Superior temporal gyrus (tissue), 1 donor: ENCODE results near the gene CCDC112.
"Not testable (repeated sequence)": the region's sequence is repeated elsewhere in the genome, so short reads cannot be mapped to it uniquely, and the experiment has no call there.

Source experiments
- DNase-seq: peaks from one replicate; pipeline ENCODE4 v3.0.0-alpha.2; 2016; ENCODE audit errors: extremely low spot score

The CCDC112 gene, protein sequence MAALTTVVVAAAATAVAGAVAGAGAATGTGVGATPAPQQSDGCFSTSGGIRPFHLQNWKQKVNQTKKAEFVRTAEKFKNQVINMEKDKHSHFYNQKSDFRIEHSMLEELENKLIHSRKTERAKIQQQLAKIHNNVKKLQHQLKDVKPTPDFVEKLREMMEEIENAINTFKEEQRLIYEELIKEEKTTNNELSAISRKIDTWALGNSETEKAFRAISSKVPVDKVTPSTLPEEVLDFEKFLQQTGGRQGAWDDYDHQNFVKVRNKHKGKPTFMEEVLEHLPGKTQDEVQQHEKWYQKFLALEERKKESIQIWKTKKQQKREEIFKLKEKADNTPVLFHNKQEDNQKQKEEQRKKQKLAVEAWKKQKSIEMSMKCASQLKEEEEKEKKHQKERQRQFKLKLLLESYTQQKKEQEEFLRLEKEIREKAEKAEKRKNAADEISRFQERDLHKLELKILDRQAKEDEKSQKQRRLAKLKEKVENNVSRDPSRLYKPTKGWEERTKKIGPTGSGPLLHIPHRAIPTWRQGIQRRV

GRCh38 chr5:115296124-115297022 is at the start of gene CCDC112:
TSS of gene CCDC112 (minus strand) at chr5:115296654. CDS start at chr5:115296543, 111 bp downstream.
- DNase-seq: peak; percentile 51

GRCh38 chr5:115345344-115345743 is 48.9 kb upstream of the CCDC112 start:
- no peak for DNase-seq

- no peak for DNase-seq
Observed at GRCh38 chr5:115343855-115344254, 47.4 kb upstream of the CCDC112 start.

- DNase-seq: no peak
Observed at GRCh38 chr5:115342590-115343377, 46.3 kb upstream of the CCDC112 start.

GRCh38 chr5:115341745-115342144 is 45.3 kb upstream of the CCDC112 start:
- DNase-seq: no peak

DNA sequence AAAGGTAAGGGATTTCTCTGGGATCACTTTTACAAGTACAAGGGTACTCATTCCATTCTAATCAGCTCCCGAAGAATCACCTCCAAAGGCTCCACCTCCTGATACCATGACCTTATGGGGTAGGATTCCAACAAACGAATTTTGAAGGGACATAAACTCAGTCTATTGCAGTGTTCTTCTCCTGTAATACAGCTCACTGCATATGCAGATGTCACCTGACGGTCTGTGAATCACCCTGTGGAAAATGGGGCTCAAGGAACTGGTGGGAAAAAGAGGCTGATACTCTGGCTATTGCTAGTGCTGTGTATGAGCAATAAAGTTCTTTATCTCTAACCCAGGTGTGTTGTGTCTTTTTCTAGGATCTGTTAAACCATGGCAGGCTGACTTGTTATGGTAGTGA is 42.4 kb upstream of the CCDC112 start:
- DNase-seq: no peak

GRCh38 chr5:115337882-115338281 is 41.4 kb upstream of the CCDC112 start:
- no peak for DNase-seq

GRCh38 chr5:115336964-115337363 is 40.5 kb upstream of the CCDC112 start:
- DNase-seq: no peak

DNA sequence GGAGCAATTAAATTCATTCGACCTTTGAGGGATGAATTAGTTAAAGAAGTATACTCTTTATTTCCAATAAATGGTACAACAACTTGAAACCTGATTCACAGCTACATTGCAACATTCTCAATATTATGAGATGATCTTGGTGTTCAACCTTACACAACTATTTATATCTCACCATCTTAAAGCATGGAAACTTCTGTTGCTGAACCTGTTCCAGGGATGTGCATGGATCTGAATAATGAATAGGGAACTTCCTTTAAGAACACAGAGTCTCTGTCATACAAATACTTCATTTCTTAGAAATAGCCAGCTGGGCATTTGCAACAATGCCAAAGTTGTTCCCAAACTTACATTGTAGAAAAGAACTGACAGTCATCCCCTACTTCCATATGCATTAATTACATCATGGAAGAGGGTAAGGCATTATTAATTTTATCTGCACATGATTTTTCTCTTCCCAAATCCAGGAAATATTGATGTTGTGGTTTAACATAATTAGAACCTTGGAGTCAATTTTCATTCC is 39.8 kb upstream of the CCDC112 start:
- peak; percentile 76 for DNase-seq

- peak; percentile 42 for DNase-seq
Observed at GRCh38 chr5:115335301-115335700, 38.8 kb upstream of the CCDC112 start.

DNA sequence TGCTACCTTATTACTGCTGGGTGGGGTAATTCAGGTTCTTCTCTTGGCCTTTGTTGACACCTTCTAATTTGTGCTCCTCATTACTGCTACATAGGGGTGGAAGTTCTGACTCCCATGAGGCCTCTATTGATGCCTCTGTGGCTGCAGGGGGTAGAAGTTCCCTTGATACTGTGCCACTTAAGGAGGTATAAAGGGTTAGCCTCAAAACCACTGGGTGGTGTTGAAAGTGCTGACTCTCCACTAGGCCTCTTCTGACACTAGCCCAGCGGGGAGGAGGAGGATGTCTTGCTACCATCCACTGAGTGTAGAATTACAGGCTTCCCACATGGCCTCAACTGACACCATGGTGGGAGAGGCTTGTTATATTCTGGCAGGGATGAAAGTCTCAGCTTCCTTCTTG is 36.7 kb upstream of the CCDC112 start:
- DNase-seq: no peak

DNA sequence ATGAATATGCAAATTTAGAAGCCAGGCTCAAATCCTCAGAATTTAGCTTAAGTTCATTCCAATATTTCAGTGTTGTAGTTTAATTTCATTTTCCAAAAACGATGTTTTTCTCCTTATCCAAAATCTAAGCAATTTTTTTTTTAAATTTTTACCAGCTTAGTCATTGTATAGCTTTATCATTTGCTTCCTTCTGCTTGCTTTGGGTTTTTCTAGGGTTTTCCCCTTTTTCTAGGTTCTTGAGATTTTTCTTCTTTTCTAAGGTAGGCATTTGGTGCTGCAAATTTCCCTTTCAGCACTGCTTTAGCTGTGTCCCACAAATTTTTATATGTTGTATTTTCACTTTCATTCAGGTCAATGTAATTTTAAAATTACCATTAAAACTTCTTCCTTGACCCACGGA is 34.4 kb upstream of the CCDC112 start:
- no peak for DNase-seq

DNA sequence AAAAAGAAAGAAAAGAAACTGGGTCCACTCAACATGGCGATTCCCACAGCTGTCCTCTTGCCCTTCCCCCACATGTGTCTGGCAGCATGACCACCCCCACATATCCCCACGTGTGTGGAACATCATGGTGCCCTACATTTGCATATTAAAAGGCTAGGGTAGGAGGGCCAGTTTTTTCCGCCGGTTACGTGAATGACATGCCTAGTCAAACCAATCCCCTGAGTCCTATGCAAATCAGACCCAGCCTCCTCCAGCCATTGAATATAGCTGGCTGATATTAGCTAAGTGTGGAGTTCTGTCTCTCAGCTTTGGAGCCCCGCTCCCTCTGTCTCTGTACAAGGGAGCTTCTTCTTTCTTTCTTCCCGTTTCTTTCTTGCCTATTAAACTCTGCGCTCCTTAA is 33.0 kb upstream of the CCDC112 start:
- no peak for DNase-seq

GRCh38 chr5:115328617-115329274 is 32.3 kb upstream of the CCDC112 start:
- DNase-seq: not testable (repeated sequence)

DNA sequence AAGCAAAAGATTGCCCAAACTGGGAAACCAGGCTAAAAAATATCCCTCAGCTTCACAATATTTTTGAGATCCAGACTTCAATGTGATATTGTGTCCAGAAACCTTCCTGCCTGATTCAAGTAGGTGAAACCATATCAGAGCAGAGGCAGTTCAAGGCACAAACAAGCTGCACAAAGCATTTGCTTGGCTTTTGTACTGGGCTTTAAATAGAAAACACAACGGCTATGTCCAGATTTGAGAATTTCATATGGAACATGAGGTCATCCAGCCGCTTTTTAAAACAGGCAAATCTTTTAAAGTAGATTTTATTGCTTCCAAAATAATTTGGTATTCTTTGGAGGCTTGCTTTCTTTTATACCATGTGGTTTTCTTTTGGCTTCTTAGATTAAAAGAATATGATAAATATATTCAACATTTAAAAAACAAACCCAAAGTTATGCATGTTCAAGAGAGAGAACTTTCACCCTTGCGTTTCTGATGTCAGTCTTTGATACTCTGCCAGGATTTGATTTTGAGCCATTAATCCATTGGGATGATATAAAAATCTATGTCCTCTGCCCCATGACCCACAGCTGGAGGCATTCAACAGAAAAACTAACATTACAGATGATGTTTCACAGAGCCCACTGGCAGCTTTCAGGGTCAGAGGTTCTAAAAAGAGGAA is 29.0 kb upstream of the CCDC112 start:
- no peak for DNase-seq

- no peak for DNase-seq
Observed at GRCh38 chr5:115324021-115324420, 27.6 kb upstream of the CCDC112 start.

GRCh38 chr5:115322729-115323128 is 26.3 kb upstream of the CCDC112 start:
- no peak for DNase-seq

GRCh38 chr5:115321309-115321708 is 24.9 kb upstream of the CCDC112 start:
- no peak for DNase-seq

DNA sequence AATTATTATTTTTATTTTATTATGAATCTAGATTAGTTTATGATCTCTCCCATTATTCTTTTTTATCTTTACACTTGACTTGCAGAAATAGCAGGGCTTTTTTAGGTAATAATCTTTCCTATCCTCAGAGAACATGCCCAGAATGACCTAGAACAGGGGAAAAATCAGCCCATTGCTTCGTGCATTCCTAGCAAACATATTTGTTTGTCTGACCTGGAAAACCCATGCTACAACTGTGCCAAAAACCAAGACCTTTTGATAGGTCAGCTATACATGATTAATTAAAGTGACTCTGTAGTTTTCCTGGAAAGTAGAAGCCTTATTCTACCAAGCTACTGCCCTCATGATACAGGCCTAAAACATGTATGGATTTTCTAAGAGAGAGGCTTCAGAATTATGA is 24.1 kb upstream of the CCDC112 start:
- DNase-seq: no peak

- no peak for DNase-seq
Observed at GRCh38 chr5:115320006-115320405, 23.6 kb upstream of the CCDC112 start.
